T47D (cell line): Measurements from ENCODE around the gene PTPN5.
A peak's percentile ranks its signal among the peaks of the same experiment; 100 is the strongest.
"Not testable (repeated sequence)": the region's sequence is repeated elsewhere in the genome, so short reads cannot be mapped to it uniquely, and the experiment has no call there.

ENCODE experiments used
- DNase-seq, 2 experiments: peaks; one replicate each; pipeline versions ENCODE4 v3.0.0 to v3.0.0-alpha.2; 2011 to 2012; ENCODE audit warnings: low read depth in 1 of 2, low spot score in 1 of 2
- JUND ChIP-seq: IDR thresholded peaks from 2 replicates; pipeline ENCODE4 v1.6.1; 2012; ENCODE audit warnings: low read depth
- in situ Hi-C: cut with HindIII; loops from 2 replicates; pipeline ENCODE4 v1.10.0; 2016; ENCODE audit warnings: low sequenced_read_pairs, low pct_unique_long_range_greater_than_20kb

The PTPN5 gene

GRCh38 chr11:18791207-18791968 is at the start of gene PTPN5:
PTPN5 (minus strand) TSS chr11:18791798; CDS start chr11:18771958, 19,840 bp downstream.
- in situ Hi-C loops: no loop called here
- DNase-seq: no peak
- TF ChIP-seq JUND: no peak

DNA sequence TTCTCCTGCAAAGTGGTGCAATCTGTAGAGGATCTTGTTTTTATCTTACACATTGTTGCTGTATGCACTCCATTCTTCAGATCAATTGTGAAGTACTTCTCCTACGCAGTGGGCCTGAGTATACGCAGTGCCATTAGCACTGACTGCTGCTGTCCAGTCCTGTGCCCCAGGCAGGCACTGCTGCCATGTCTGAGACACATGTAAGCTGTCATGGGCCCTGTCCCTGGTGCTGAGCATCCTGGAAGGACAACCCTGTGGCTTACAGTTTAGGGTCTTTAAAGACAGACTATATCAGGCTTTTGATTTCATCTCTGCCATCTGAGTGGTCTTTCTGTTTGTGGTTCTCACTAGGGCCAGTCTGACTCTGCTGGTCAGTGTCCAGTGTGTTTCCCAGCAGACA is 44.8 kb upstream of the PTPN5 start:
- peak; percentile 1 to 56 for DNase-seq
- in situ Hi-C loops: no loop called here
- TF ChIP-seq JUND: no peak

GRCh38 chr11:18834754-18835466 is 43.3 kb upstream of the PTPN5 start:
- DNase-seq: no peak
- TF ChIP-seq JUND: no peak
- in situ Hi-C loops: no loop called here

DNA sequence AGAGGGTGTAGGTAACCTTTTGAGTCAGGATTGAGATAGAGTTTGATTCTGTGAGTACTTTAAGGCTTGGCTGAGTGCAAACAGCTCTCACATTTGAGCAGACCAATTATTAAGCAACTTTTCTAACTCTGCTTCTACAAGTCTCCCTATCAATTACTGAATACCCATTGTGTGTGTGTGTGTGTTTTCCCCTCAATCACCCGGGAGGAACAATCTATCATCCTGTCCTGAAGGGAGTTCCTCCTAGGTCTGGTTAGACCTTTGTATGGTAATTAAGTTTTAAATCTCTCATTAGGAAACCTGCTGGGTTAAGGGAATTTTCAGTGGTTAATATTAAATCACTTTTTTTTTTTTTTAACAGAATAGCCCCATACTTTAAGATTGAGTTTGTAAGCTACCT is 28.6 kb upstream of the PTPN5 start:
- in situ Hi-C loops, DNase-seq: not testable (repeated sequence)

- DNase-seq: no peak
- no peak for TF ChIP-seq JUND
- in situ Hi-C loops: no loop called here
Measured at GRCh38 chr11:18804199-18804999, 12.8 kb upstream of the PTPN5 start.

DNA sequence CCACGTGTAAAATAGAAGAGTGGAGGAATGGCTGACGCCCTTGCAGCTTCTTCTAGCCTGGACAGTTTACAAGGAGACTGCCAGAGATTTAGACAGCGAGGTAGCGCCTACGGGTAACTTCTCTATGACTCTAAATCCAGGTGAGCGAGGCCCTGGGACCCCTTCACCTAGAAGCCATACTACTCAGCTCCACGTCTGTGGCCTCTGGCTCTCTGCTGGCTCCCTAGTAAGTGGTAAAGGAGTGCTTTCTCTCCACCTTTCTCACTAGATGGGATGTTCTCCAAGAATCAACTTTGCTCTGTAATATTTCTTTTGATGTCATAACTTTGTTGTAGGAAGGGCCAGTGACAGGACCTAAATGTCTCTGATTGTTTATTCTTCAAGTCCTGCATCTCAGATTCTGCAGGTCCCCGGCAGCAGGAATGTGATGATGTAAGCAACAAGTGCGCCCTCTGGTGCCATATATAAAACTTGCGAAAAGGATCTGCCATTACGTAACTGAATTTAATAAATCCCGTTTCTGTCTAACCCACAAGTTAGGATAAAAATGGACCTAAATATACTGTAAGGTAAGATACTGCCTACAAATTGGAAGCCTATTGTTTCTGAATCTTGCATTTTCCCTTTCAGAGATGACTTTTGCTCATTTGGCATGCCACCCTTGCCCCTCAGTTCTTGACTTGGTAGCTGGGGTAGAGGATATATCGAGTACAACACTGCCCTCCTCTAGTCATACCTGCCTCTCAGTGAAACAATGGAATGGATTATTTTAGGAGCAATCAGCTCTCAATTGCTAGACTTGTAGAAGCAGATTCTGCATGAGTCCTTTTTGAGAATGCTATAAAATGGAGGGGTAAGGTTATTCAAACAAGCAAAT is 11.0 kb upstream of the PTPN5 start:
- in situ Hi-C loops: no loop called here
- peak; percentile 32 to 73 for DNase-seq
- TF ChIP-seq JUND: no peak

GRCh38 chr11:18798799-18799469 is 7.3 kb upstream of the PTPN5 start:
- no peak for DNase-seq
- in situ Hi-C loops: no loop called here
- TF ChIP-seq JUND: no peak

- in situ Hi-C loops: no loop called here
- TF ChIP-seq JUND: no peak
- no peak for DNase-seq
Measured at GRCh38 chr11:18794956-18795355, 3.4 kb upstream of the PTPN5 start.

DNA sequence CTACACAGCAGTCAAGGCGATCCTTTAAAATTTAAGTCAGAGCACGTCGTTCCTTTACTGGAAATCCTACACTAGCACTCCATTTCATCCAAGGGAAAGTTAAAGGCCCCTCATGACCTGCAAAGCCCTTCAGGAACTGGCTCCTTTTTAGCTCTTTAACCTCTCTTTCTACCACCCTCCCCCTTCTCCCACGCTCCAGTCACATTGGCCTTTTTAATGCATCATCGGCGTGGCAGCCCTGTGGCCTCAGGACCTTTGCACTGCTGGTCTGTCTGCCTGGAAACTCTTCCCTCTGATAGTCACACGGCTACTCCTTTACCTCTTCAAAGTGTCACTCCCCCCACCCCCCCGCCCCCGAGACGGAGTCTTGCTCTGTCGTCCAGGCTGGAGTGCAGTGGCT is 1.2 kb upstream of the PTPN5 start:
- no peak for DNase-seq
- no peak for TF ChIP-seq JUND
- in situ Hi-C loops: no loop called here

DNA sequence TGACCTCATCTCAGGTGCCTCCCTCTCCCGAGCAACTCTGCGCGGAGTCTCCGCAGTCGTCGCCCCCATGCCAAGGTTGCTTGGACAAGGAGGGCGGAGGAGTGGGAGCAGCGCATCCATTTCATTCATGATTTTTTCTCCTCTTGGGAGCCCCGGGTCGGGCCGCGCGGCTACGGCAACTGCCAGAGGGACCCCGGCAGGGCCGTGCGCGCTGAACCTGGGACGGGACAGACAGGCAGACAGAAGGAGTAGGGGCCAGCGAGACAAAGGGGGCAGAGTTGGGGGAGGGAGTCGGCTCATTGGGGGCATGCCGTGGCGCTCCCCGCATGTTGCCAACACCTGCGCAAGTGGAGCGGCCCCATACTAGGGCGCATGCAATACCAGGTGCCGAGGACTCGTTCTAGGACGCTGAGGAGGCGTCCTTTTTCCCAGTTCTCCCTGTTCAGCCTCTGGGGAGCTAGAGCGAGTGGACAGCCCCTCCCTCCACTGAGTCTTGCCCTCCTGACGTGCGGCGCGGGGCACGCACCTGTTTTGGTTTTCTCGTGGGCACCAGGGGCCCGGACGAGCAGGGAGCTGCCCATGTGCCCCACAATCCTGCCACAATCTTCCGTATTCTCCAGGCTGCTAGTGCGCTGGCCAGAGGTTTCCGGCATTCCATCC is 501 bp upstream of the PTPN5 start:
- TF ChIP-seq JUND: no peak
- in situ Hi-C loops: no loop called here
- no peak for DNase-seq

DNA sequence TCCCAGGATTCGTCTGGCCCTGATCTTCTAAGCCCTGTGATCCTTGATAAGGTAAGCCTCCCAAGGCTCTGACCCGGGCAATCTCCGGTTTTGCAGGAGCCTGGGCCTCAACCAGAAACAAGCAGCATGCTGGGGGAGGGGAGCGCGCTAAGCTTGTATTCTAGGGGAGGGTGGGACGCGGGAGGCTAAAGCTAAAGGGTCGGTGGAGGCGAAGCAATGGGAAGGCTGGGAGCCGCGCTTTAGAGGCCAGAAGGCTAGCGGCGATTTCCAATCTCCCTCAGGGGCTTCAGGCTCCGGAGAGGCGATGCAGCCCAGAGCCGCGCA is 753 bp downstream of the PTPN5 start:
- in situ Hi-C loops: no loop called here
- no peak for DNase-seq
- no peak for TF ChIP-seq JUND
